GM10266 (cell line): ENCODE results near the gene BRI3BP.

Source experiments
- DNase-seq: peaks from one replicate; pipeline ENCODE4 v3.0.0; 2012; ENCODE audit errors: extremely low spot score
- TF ChIP-seq, protein P1 (sequence below): IDR thresholded peaks from 2 replicates; pipeline ENCODE4 v1.5.1; 2012; ENCODE audit warnings: mild to moderate bottlenecking, low read depth; ENCODE audit not compliant: control insufficient read depth, insufficient read depth; ENCODE audit errors: missing control alignments

The BRI3BP gene

DNA sequence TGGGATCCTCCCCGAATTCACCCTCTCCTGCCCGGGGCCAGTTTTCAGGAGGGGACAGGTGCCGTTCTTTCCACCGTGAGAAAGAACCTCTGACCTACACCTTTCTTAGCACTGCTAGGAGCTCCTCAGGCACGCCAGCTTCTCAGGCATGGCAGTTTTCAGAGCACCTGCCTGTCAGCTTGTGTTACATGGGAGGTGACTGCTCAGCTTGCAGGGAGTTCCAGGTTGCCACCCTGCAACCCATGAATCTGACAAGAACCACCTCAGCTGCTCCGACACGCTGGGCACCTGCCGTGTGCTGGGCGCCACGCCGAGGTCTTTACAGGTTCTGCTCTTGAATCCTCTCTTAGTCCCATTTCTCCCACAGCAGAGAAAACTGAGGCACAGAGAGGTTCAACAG lies 12.9 kb downstream of the BRI3BP start:
- TF ChIP-seq, protein P1, sequence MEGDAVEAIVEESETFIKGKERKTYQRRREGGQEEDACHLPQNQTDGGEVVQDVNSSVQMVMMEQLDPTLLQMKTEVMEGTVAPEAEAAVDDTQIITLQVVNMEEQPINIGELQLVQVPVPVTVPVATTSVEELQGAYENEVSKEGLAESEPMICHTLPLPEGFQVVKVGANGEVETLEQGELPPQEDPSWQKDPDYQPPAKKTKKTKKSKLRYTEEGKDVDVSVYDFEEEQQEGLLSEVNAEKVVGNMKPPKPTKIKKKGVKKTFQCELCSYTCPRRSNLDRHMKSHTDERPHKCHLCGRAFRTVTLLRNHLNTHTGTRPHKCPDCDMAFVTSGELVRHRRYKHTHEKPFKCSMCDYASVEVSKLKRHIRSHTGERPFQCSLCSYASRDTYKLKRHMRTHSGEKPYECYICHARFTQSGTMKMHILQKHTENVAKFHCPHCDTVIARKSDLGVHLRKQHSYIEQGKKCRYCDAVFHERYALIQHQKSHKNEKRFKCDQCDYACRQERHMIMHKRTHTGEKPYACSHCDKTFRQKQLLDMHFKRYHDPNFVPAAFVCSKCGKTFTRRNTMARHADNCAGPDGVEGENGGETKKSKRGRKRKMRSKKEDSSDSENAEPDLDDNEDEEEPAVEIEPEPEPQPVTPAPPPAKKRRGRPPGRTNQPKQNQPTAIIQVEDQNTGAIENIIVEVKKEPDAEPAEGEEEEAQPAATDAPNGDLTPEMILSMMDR = no peak
- DNase-seq = no peak

DNA sequence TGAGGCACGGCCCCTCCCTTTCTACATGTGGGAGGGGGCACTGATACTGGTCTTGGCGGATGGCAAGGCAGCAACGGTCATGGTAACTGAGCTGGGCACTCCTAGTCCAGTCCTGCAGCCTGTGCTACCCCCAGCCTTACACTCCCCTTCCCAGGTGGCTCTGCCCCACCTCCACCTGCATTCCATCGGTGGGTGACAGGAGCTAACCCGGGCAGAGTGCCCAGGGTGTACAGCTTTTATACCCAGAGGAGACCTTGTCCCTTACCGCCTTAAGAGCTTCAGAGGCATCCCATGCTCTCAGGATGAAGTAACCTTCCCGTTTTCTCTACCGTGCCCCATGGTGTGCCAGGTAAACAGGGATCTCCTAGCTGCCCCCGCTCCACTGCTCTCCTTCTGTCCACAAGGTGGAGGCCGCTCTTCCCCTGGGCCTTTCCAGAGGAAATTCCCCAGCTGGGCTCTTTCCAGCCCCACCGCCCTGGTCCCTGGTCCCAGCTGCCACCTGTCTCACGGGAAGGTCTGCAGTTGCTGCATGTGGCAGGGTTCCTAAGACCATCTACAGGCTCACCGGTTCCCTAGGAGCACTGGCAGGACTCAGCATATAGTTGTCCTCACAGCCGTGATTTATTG lies 20.5 kb downstream of the BRI3BP start:
- TF ChIP-seq, protein P1 = no peak
- no peak for DNase-seq

DNA sequence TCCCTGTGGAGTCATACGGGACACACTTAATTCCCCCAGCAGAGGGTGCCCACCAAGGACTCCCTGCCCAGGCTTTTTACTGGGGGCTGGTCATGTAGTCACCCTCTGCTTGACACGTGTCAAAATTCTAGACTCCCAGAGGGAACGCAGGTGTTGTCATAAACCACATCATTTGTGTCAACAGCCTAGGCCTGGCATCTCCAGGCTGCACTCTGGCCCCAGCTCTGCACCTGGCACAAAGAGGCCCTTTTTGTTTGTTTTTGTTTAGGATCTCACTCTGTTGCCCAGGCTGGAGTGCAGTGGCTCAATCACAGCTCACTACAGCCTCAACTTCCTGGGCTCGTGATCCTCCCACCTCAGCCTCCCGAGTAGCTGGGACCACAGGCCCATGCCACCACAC lies 21.1 kb downstream of the BRI3BP start:
- TF ChIP-seq, protein P1 = no peak
- no peak for DNase-seq

DNA sequence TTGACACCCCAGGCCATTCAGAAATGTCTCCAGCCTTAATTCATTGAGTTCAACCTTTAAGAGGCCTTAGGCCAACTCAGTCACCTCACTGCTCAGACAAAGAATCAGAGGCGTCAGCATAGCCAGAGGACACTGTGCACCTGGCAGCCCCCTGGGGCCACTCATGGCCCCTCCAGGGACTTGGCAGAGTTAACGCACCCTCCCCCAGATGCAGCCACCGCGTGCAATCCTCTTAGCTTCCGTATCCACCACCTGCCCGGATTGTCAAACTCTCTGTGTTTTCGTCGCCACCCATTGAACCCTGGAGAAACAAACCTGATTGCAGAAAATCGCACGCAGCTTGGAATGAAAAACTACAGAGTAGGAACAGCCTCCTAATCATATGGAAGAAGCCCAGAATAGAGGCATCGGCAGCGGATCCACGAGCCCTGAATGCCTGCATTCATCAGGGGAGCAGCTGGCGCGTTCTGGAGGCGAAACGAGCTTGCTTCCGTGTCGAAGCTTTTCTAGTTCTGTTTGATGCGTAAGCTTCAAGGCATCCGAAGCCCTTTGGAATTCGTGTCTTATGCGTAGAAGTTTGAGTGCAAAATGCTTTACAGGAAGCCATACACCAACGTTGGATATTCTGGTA lies 22.4 kb downstream of the BRI3BP start:
- TF ChIP-seq, protein P1 = no peak
- no peak for DNase-seq

DNA sequence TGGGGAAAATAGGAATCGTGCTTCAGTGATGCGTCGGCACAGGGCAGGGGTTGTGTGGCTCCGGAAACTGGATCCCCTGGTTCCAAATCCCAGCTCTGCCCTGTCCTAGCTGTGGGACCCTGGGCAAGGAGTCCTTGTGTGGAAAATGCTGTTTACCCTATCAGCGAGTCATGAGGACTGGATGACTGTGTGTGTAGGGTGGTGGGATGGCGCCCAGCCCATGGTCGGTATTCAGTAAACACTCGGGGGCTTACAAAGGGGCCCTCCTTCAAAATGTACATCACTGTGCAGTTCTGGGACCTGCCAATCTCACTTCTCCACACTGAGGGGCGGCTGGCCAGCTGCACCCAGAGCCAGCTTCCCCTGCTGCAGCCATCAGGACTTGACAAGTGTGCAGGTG lies 24.4 kb downstream of the BRI3BP start:
- TF ChIP-seq, protein P1 = no peak
- no peak for DNase-seq

DNA sequence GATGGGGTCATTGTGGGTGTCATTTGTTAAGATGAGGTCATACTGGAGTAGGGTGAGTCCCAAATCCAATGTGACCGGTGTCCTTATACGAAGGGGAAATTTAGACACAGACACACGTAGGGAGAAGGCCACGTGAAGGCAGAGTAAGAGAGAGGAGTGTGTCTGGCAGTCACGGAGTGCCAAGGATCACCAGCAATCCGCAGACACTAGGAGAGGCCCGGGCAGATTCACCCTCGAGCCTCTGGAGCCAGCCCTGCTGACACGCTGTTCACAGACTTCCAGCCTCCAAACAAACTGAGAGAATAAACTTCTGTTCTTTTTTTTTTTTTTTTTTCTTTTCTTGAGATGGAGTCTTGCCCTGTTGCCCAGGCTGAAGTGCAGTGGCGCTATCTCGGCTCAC lies 24.9 kb downstream of the BRI3BP start:
- TF ChIP-seq, protein P1 = no peak
- DNase-seq = no peak

DNA sequence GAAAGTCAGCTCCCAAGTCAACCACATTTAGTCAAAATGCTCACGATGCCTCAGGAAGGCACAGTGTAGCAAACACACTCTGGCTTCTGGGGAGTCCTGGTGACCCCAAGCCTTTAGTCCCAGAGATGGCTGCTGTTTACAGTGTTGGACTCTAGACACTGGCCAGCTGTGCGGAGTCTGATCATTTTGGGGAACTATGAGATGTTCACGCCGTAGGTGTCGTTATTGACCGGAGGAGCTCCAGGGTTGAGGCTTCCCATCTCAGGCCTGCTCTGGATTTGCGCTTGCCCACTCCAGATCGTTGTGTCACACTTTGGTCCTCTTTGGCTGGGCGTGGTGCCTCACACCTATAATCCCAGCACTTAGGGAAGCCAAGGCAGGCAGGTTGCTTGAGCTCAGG lies 27.7 kb downstream of the BRI3BP start:
- no peak for DNase-seq
- TF ChIP-seq, protein P1 = no peak
